OCI-LY1 (cell line): ENCODE results near the gene FREM2.

Experiments
- H2AFZ ChIP-seq: fragments of 200-600 bp; sonication (generic), shearing (Covaris generic); 2 replicates; pipeline ENCODE4 v1.6.0; 2014; ENCODE audit warnings: antibody characterized with exemption, mild to moderate bottlenecking, low read length
- H3F3A ChIP-seq: fragments of 200-600 bp; sonication (generic), shearing (Covaris generic); 2 replicates; pipeline ENCODE4 v1.6.0; 2014; ENCODE audit warnings: mild to moderate bottlenecking, antibody characterized with exemption, low read length, moderate library complexity; ENCODE audit not compliant: insufficient read depth
- H3K27ac ChIP-seq: fragments of 200-600 bp; sonication (generic); 2 replicates; pipeline ENCODE4 v1.5.1; 2014; ENCODE audit warnings: low read length, mixed run types, mild to moderate bottlenecking, low read depth; ENCODE audit not compliant: poor library complexity, severe bottlenecking
- H3K27me3 ChIP-seq: fragments of 200-600 bp; sonication (generic); 2 replicates; pipeline ENCODE4 v1.6.0; 2014; ENCODE audit warnings: antibody characterized with exemption, mild to moderate bottlenecking, low read length, moderate library complexity; ENCODE audit not compliant: insufficient read depth
- H3K36me3 ChIP-seq: fragments of 200-600 bp; sonication (generic); 2 replicates; pipeline ENCODE4 v1.6.1; 2014; ENCODE audit warnings: mild to moderate bottlenecking, antibody characterized with exemption, low read length, moderate library complexity, mixed read lengths; ENCODE audit not compliant: insufficient read depth
- H3K4me1 ChIP-seq: fragments of 200-600 bp; sonication (generic); 2 replicates; pipeline ENCODE4 v1.5.1; 2014; ENCODE audit warnings: mild to moderate bottlenecking, low read length, moderate library complexity; ENCODE audit not compliant: insufficient read depth, severe bottlenecking
- H3K4me2 ChIP-seq: fragments of 200-600 bp; sonication (generic), shearing (Covaris generic); 2 replicates; pipeline ENCODE4 v1.6.1; 2014; ENCODE audit warnings: low read length
- H3K4me3 ChIP-seq: fragments of 200-600 bp; sonication (generic); 2 replicates; pipeline ENCODE4 v1.5.1; 2014; ENCODE audit warnings: low read length, low read depth, mild to moderate bottlenecking, mixed read lengths; ENCODE audit not compliant: poor library complexity, severe bottlenecking
- H3K79me2 ChIP-seq: fragments of 200-600 bp; shearing (Covaris generic); 2 replicates; pipeline ENCODE4 v1.6.1; 2016; ENCODE audit warnings: mixed run types, low read length, mixed read lengths; ENCODE audit not compliant: insufficient read depth
- H3K9ac ChIP-seq: fragments of 200-600 bp; sonication (generic), shearing (Covaris generic); 2 replicates; pipeline ENCODE4 v1.6.1; 2014; ENCODE audit warnings: mild to moderate bottlenecking, low read length, mixed read lengths
- H3K9me2 ChIP-seq: fragments of 200-600 bp; sonication (generic), shearing (Covaris generic); 2 replicates; pipeline ENCODE4 v1.6.1; 2014; ENCODE audit warnings: low read depth, mild to moderate bottlenecking, low read length, mixed read lengths
- H3K9me3 ChIP-seq: fragments of 200-600 bp; shearing (Covaris generic); 2 replicates; pipeline ENCODE4 v1.6.1; 2014; ENCODE audit warnings: low read length, mixed read lengths
- H4K20me1 ChIP-seq: fragments of 200-600 bp; sonication (generic), shearing (Covaris generic); 2 replicates; pipeline ENCODE4 v1.6.0; 2016; ENCODE audit warnings: mild to moderate bottlenecking, low read length; ENCODE audit not compliant: insufficient read depth
- CTCF ChIP-seq: fragments of 200-600 bp; sonication (generic), shearing (Covaris generic); IDR thresholded peaks from 2 replicates; pipeline ENCODE4 v1.5.1; 2017; ENCODE audit warnings: mild to moderate bottlenecking, antibody characterized with exemption, low read length, moderate library complexity, mixed read lengths
- EZH2 ChIP-seq: fragments of 200-600 bp; sonication (generic), shearing (Covaris generic); IDR thresholded peaks from 2 replicates; pipeline ENCODE4 v1.8.0; 2017; ENCODE audit warnings: borderline replicate concordance, mixed run types, mild to moderate bottlenecking, antibody characterized with exemption, low read length, moderate library complexity, mixed read lengths

The FREM2 gene

DNA sequence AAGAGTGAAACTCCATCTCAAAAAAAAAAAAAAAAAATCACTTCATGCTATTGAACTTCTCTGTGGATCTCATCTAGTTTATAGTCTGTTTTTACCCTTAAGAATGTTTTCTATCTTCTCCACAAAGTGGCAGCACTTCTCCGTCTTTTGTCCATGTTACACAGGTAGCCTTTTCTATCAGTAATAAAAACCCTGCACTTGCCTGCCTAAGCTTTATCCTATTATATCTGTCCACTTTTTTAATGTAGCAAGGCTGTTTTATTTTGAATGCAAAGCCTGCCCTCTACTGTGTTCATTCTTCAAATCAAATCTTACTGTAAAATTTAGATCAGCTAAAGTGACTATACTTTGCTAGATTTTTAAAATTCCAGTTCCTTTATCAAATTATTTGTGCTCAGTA is 179.8 kb downstream of the FREM2 start:
- Histone ChIP-seq H4K20me1 (no peaks in the 10 kb centered on the region), H3K27me3 (no peaks in the 10 kb centered on the region), H3K9me3 (no peaks in the 10 kb centered on the region), H3K27ac (no peak overlapping the region), H3K4me1 (no peaks in the 10 kb centered on the region), H3K79me2 (no peaks in the 10 kb centered on the region), H3K4me3 (no peak overlapping the region), H3K36me3 (no peaks in the 10 kb centered on the region), H3F3A (no peaks in the 10 kb centered on the region), H3K9me2 (no peaks in the 10 kb centered on the region), H3K4me2 (no peak overlapping the region), H2AFZ (no peak overlapping the region), H3K9ac (no peak overlapping the region)
- TF ChIP-seq EZH2, result no peak
- TF ChIP-seq CTCF, result peak; percentile 13; the same call in 1 of the 2 replicates

GRCh38 chr13:38868399-38868798 is 181.5 kb downstream of the FREM2 start:
- Histone ChIP-seq H3K9me3 (no peaks in the 10 kb centered on the region), H3K4me2 (no peak overlapping the region), H3K79me2 (no peaks in the 10 kb centered on the region), H3K4me1 (no peaks in the 10 kb centered on the region), H4K20me1 (no peaks in the 10 kb centered on the region), H3F3A (no peaks in the 10 kb centered on the region), H3K27ac (no peak overlapping the region), H3K27me3 (no peaks in the 10 kb centered on the region), H2AFZ (no peak overlapping the region), H3K9ac (no peak overlapping the region), H3K9me2 (no peaks in the 10 kb centered on the region), H3K4me3 (no peak overlapping the region), H3K36me3 (no peaks in the 10 kb centered on the region)
- TF ChIP-seq CTCF (no peak), EZH2 (no peak)

DNA sequence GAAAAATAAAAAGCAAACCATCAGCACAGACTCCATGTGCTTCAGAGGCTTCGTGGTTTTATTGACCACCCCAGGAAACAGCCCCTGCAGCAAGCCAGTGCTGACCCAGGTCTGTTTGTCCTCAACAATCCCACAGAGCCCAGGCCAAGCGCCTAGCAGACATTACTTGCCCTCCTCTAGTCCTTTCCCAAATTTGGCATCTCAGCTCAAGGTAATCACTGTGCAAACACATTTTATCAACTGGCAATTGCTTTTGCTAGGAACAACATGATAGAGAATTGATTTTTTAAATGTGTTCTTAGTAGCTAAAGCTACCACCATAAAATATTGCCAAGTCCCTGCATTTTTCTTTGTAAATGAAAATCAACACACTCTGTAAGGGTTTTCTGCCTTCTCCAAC is 182.0 kb downstream of the FREM2 start:
- TF ChIP-seq CTCF (no peak), EZH2 (no peak)
- H3K4me1 ChIP-seq, result no peaks in the 10 kb centered on the region
- no peak overlapping the region for H3K9ac ChIP-seq
- no peaks in the 10 kb centered on the region for H4K20me1 ChIP-seq
- H3K36me3 ChIP-seq, result no peaks in the 10 kb centered on the region
- no peaks in the 10 kb centered on the region for H3K9me3 ChIP-seq
- H3F3A ChIP-seq, result no peaks in the 10 kb centered on the region
- H3K27ac ChIP-seq, result no peak overlapping the region
- no peaks in the 10 kb centered on the region for H3K27me3 ChIP-seq
- no peak overlapping the region for H2AFZ ChIP-seq
- H3K4me3 ChIP-seq, result no peak overlapping the region
- no peak overlapping the region for H3K4me2 ChIP-seq
- no peaks in the 10 kb centered on the region for H3K9me2 ChIP-seq
- no peaks in the 10 kb centered on the region for H3K79me2 ChIP-seq
